OCI-M1 (cell line): ENCODE measurements around the gene OBI1.

Source experiments
- DNase-seq: peaks from one replicate; lab custom pipeline; 2025; lab: John Stamatoyannopoulos, UW

The OBI1 gene

DNA sequence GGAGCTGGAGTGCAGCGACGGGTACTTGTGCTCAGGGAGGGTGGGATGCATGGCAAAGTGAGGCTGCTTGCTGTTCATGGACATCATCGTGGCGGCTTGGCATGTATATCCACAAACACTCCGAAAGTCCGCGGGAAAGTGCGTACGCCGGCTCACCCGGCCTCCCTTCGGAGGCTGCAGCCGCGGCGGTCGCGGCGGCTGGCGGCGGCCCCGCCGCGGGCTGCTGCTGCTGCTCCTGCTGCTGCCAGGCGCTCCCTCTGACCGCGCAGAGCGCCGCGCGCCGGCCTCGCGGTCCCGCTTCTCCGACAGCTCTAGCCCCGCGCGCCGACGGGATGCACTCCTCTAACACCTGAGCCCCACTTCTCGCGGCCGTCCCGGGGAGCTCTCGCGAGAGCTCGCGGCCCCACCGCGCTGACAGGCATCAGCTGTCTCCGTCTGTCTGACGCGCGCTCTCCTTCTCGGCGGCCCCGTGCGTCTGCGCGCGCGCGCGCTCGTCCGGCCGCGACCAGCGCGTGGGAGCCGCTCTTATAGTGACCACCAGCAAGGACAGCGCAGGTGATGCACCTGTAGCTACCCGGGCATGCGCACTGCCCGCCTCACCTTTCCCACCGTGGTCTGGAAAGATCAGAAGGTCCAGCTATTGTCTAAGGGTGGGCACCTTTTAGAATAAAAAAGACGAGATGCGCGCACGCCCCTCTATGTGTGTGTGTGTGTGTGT is 55.6 kb downstream of the OBI1 start, which contains the start of gene POU4F1:
Gene POU4F1, minus strand, starts transcription at position 313 of the 718 bp plus-strand sequence. Its CDS starts 226 bp downstream, at position 87.
- peak; percentile 93 for DNase-seq

DNA sequence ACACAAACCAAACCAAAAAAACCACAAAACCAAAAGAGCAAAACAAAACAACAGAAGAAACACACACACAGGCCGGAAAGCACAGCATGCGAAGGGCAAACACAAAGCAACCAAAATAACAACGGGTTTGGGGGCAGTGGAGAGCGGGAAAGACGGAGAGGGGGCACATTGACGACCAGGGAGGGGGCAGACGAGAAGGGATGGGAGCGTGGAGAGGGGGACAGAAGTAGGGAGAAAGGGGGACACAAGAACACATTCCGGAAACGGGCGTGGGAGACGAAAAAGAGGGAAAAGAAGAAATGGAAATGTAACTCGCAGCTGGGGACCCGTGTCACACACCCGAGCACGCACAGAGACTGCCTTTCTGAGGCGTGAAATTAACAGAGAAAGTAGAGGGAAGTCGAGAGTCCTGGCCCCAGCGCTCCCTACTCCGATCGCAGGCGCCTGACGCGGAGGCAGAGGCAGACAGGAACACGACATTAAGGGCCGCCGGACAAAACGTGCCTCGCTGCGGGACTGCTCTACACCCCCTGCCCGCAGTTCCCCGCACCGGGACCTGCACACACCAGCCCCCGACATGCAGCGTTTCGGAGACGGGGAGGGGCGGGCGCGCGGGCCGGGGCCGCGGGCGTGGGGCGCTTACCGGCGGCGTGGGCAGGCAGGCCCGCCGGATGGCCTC is 56.3 kb downstream of the OBI1 start:
- DNase-seq = peak; percentile 54

DNA sequence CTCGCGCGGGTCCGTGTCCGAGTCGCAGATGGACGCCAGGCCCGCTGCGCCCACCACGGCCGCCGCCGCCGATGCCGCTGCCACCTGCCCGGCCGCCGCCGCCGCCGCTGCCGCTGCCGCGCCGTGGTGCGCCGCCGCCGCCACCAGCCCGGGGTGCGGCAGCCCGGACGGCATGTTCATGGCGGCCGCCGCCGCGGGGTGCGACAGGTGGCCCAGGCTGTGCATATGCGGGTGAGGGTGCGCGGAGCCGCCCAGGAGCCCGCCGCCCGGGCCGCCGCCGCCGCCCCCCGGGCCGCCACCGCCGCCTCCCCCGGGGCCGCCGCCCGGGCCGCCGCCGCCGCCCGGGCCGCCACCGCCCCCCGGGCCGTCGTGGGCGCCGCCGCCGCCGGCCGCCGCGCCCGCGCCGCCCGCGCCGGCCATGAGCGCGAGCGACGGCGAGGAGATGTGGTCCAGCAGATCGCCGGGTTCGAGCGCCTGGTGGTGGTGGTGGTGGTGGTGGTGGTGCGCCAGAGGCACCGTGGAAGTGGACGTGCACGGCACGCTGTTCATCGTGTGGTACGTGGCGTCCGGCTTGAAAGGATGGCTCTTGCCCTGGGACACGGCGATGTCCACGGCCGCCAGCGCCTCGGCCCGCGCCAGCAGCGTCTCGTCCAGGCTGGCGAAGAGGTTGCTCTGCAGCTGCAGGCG is 56.9 kb downstream of the OBI1 start:
- no peak for DNase-seq

DNA sequence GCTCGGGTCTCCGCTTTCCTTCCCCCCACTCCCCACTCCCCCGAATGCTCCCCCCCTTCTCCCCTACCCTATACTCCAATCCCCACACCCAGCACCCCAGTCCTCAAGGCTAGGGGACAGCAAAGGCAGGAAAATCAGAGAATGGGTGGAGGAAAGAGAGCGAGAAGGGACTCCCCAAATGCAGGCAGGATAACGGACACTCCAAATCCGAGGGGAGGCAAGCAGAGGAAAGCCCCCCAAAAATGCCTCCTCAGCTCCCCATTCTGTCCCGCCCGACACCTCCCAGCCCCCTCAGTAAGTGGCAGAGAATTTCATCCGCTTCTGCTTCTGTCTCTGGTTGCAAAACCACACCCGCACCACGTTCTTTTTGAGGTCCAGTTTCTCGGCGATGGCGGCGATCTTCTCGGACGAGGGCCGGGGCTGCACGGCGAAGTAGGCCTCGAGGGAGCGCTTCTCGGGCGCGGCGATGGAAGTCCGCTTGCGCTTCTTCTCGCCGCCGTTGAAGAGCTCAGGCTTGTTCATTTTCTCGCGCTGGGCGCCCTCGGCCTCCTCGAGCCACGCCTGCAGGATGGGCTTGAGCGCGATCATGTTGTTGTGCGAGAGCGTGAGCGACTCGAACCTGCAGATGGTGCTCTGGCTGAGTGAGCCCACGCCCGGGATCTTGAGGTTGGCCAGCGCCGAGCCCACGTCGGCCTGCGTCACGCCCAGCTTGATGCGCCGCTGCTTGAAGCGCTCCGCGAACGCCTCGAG is 57.7 kb downstream of the OBI1 start:
- DNase-seq = no peak

DNA sequence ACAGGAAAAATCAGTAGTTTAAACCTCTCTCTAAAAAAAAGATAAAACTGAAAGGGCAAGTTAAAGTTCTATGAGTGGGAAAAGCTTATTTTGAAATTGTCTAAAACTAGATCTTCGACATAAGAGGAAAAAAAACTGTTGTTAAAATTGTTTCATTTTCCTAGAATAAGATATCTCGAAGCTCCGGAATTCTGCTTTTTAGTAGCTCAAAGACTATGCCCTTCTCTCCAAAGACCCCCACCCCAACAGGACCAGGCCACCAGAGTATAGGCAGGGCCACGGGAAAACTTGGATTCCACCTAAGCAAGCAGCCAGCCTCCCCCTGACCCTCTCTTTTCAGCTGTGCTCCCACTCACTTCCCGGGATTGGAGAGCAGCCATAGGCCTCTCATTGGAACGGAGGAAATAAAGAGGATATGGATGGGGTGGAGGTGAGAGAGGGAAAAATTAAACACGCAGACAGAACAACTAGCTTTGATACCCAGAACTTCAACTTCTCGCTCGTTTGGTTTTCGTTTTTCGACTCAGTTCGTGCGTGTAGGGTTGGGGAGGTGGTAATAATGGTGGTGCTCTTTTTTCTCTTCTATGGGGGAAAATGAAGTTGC is 58.6 kb downstream of the OBI1 start:
- no peak for DNase-seq

DNA sequence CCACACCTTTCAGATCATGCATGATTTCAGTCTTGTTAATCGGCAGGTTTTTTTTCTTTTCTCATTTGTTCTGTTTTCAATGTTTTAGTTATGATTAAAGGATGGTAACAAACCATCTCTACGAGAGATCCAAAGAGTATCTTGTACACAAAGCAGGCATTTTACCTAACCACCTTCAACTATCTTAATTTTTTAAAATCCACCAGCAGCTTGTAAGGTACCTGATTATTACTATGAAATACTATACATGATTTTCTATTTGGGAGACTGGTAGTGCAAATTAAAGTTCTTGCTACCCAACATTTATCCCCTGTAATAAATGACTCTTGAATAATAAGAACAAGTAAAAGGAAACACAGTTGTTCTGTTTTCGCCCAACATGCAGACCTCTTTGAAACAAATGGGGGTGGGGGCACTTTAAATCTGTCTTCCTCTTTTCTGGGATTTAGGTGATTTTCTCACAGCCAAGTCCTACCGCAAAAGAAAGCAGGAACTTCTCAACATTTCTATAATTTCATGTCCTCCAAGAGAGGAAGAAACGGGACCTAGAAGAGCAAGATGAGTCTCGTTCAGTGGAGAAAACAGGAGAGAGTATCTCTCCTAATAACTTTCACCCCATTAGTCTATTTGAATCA is 59.2 kb downstream of the OBI1 start:
- peak; percentile 27 for DNase-seq

DNA sequence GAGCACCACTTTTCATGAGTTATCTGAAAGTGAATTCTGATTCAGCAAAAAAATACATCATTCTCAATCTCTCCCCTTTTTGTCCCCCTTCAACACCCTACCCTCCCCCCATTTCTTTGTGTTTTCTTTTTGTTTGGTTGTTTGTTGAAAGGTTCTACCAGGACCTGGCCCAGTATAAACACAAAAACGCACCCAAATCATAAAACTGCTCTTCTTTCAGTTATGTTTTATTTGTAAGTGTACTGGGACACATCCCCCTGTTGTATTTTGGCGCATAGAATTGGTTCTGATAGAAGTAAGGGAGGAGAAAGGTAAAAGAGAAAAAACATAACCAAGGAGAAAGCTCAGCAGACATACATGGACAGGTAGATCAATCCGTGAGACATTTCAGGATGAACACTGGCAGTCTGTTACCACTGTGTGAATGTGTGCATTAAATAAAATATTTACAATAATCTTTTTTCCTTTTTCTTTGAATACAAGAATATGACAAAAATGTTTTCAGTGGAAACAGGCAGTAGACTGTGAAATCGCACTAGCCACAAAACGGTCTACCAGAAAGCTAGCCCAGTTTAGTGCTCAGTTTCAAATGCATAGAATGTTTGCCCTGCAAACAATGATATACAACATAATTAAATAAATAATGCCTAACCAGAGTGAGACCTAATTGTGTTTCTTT is 59.9 kb downstream of the OBI1 start:
- DNase-seq = no peak

DNA sequence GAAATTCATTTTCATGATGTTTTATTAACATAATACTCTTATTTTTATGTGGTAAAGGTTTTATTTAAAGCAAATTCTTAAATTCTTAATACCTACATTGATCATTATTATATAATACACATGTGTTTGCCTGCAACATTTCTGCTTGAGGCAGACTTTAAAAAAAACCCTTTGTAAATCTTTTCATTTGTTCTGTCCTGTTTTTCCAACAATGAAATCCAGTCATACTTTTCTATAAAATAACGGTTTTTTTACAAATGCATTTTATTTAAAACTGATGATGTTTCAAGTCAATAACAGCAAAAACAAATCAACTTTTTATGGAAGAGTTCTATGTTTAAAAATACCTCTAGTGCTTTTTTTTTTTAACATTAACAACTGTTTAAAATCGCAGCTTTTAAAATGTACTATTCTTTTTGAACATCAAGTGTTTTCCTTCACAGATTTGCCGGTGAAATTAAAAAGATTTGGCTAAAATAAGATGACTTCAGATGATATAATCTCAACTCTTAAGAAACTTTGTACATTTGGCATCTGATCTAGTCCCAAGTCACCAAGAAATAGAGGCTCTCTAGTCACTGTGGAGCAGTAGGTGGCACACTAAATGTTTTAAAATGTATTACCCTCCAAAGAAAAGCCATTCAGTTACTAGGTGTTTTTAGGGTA is 60.7 kb downstream of the OBI1 start:
- DNase-seq = peak; percentile 9

DNA sequence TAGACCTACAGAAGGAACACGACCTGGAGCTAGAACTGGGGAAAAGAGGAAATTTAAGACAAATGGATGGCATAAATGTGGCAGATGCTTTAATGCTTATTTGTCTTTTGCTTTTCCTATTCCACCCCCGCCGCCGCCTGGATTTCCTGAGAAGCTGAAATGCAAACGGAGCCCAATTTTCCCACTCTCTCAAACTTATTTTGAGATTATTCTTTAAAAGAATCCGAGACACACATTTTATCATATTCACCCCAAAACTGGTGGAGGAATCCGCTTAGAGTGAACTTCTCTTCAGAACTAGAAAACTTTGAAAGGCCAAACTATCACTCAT is 61.4 kb downstream of the OBI1 start:
- no peak for DNase-seq

DNA sequence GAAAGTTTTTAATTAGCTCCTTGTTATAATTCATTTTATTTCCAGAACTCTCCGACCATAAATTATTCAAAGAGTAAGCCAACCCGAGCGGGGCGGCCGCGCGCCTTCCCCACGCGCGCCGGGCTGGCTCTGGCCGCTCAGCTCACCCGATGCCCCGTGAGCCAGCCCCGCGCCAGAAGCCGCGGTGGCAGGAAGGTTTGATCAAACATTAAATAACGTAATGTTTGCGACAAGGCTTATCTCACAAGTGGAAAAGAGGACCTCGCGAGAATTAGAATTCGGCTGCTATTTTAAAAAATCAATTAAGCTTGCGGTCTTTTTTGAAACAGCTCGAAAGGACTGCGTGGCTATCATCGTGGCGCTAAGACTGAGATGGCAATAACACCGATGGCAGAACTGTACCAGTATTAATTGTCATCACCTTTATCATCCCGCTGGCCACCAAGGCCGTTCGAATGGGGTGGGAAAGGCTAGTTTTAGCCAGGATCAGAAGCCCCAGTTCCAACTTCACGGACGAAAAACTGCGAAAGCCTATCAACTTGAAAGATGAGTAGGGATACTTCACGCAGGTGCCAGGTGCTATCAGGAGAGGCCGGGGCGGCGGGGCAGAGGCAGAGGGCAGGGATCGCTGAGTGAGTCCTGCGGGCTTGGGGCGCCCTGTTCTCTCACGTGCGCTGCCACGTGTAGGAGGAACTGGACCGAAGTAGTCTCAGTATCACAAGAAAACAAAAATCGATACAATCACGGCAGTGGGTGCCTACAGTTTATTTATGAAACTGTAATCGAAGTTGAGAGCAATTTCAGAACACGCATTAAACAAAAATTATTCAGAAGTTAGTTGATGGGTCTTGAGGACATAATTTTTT is 62.0 kb downstream of the OBI1 start:
- DNase-seq = no peak

DNA sequence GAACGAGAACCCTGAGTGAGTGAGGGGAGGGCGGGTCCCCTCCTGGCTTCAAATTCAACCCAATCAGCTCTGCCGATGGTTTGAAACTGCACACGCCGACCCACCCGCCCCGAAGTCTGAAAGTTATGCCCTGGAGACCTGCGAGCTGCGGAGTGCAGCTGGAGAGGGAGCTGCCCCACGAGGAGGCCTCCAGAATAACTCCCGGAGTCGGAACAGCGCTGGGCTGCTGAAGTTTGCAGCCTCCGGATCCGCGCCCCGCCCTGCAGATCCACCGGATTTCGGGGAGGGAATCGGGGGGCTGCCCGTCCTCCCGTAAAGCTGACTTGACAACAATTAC is 62.6 kb downstream of the OBI1 start:
- no peak for DNase-seq

DNA sequence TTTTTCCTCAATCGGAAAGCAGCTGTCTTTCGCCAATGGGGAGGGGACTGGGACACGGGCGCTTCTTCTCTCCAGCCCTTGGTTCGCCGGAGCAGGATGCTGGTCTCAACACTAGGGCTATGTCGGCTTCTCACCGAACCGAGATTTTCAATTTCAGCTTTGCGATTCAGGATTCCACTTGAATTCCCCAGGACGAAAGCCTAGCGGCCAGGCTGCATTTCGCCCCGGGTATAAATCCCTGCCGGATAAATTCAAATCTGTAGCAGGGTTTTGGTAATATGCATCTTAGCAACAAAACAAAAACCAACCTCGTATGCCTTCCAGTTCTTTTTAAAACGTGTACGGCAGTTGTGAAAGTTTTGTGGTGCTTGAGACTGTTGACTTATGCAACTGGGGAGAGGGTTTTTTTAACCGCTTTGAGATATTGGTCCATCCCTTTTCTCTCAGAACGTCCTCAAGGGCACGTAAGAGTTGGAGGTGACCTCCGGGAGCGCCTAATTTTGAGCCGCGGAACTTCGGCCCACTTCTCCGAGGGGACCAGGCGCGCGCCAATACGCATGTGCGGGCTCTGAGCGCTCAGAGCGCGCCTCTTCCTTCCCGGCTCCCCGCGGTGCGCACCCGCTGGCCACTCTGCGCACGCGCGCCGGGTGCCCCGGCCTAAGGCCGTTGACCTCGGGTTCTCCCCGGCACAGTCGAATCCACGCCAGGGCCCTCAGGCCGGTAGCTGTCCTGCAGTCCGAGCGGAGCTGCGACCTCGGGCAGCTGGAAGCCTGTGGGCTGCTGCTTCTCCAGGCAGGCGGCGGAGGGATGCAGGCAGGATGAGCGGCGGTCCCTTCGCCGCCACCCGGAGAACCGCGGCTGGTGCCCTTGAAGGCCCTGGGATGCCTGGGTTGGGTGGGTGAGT is 63.2 kb downstream of the OBI1 start:
- no peak for DNase-seq

DNA sequence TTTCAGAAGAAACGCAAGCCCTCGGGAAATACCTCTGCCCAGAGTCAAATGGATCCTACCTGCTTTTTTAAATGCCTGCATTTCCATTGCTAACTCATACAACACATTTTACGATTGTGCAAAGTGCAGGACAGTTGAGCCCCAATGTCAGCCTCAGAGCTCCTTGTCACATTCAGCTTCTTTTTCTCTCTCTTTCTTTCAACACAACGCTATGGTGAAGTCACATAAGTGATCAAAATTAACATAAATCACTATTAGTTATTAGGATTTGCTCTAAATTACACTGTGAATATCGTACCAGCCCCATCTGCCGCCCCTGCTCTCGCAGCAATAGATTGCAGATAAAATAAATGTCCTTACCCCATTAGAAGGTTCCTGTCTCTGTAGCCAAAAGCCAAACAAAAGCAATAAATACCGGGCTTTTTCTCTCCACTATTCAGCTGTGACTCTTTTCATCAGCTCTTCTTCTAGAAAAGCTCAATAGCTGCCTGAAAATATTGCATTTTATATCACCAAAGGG is 64.4 kb downstream of the OBI1 start:
- DNase-seq = no peak

DNA sequence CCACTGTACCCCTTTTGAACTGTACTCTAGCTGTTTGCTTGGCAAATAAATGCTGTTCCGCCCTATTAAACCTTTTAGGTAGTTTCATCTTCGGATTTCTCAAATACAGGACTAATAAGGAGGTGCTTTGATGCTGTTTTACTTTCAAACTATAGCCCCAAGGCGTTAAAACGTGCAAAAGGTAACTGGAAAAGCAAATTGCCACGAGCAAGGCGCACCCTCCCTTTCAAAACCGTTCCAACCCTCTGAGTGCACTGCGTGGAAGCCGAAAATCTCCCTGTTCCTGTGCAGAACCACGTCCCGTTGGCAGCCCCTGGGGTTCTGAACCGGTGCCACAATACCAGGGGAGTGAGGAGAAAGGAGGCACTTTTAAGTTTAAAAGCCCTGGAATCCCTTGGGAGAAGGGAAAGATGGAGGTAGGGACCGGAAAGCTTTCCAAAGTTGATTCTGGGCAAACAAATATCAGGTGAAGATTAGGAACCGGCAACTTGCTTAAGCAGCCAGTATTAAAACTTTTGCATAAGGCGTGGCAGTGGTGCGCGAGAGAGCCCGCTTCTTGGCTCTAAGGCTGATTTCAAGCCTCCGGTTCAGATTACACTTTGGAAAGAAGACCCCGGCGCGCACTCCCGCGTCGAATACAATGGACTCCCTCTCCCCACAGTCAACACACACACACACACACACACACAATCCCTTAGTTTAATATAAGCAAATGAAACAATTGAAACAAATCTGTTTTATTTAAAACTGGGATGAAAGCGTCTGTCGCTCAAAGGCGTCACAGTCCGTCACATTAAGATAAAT is 65.1 kb downstream of the OBI1 start:
- DNase-seq = no peak

DNA sequence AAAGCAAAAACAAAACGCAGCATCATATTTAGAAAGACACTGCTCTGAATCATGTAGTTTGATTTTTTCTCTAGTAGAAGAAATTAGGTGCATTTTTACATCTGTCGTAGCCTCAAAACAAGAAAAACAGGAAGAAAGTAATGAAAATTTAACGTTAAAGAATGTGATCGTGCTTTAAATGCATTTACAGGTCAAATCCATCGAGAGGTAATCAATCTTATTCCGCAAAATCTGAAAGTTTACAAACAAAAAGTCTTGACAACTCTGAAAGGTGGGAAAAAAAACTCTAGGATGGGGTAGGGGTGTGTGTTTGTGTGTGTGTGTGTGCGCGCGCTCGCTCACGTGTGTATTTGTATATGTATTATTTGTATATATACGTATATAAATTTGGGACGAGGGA is 65.8 kb downstream of the OBI1 start:
- DNase-seq = no peak

DNA sequence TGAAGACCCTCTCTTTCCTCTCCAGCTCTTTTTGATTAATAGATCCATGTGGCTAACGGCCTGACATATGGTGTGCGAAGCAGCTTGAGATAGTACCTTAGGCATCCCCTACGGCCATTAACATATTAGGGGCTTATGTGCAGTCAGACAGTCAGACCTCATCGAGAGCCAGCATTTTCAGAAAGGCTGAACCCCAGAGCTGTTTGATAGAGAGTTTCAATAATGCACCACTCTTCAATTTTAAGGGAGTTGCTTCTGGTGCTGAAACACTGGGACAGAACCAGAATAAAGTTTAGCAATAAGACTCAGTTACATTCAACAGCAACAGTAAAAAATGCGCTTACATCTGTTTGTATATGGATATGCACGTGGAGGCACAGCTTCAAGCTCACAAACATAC is 66.4 kb downstream of the OBI1 start:
- no peak for DNase-seq

DNA sequence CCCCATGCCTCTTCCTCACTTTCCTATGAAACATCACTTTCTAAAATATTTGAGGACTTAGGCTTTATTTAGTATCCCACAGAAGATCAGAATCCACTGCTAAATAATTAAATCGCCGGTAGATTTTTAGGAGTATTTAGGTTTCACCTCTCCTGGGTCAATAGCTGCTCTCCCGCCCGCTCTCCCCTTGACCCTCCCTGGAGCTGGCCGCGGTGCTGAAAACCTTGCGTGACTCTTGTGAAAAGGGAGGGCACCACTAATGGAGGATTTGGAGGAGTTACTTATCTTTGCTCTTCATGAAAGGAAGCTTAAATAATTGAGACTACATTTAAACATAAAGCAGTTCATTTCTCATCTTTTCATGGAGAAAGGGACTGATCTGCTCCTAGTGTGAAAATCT is 69.7 kb downstream of the OBI1 start:
- peak; percentile 85 for DNase-seq

DNA sequence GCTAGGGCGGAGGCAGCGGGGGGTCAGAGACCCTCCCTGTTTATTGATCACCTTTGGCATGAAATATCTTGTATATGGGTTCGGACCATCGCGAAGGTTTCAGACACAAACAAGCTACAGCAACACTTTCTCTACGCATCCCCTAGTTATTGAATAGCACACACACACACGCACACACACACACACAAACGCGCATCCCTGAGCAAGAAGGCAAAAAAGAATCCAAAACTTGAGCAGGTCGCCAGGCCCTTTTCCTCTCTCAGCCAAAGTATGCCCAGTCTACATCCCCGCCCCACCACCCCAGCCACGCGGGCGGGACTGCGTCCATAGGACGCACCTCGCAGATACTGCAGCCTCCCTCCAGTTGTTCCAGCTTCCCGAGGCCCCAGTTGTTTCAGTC is 71.6 kb downstream of the OBI1 start:
- no peak for DNase-seq
